COR-L47 (cell line): ENCODE measurements around the gene RPL31.
"Not testable (repeated sequence)": the region's sequence is repeated elsewhere in the genome, so short reads cannot be mapped to it uniquely, and the experiment has no call there.

Source experiments
- DNase-seq: peaks from one replicate; lab custom pipeline; 2025; lab: John Stamatoyannopoulos, UW

The RPL31 gene

DNA sequence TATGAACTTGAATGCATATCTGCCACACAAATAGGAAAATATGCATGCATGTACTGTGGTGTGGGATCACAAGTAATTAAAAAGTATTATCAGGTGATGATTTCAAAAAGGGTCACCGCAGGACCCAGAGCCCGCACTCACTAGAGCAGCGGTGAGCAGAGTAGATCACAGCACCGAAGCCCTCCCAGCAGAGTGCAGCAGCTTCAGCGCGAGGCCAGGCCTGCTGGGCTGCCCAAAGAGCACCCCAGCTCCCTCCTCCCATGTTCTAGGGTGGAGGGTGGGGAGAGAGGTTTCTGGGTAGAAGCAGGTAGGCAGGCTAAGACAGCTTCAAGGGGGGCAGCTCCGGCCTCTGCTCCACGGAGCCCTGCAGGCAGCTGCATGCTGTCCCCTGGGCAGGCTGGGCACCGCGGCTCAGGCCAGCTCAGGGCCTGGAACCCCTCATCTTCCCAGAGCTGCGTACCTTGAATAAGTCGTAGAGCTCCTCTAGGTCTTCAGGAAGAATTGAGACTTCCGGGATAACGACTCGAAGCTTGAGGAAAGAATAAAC lies 24.9 kb downstream of the RPL31 start:
- no peak for DNase-seq

DNA sequence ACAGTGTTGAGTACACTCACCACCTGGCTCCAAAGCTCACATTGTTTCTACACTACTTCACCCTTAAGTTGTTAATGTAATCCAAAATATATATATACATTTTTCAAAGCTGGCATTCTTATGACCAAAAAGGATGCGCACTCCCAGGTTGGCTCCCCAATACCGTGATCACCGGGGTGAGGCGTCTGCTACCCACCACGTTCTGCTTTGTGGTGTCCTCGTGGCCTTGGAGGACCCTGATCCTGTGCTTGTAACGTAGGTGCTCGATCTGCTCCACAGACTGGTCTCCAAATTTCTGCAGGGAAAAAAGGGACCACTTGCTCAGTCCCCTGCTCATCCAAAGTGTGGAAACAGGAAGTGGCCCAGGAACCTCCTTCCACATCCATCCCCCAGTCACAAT lies 25.8 kb downstream of the RPL31 start:
- no peak for DNase-seq

DNA sequence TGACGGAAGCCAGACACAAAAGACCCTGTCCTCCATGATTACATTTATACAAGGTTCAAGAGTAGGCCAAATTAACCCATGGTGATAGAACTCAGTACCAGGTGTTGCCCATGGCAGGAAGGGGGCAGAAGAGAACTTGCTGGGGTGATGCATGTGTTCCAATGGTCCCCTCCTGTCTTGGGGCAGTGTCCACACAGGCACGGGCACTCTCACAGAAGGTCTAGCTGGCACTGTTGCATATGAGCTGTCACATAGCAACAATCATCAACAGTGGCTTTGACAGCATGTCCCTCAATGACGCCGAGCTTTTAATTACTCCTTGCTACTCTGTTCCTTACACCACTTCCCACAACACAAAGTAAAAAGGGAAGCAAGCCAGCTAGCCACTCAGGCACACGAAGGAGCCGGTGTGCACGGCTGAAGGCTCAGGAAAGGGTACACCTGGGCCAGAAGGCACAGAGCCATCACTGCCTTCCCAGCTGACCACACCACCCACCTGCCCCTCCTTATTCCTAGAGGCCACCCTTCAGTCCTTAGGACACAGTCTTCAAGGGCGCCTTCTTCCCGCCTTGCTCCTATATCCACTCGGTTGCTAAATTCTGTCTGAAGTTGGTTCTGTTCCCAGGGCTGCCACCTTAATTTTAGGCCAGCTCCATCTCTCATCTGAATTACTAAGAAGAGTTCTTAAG lies 28.9 kb downstream of the RPL31 start:
- DNase-seq, result no peak

DNA sequence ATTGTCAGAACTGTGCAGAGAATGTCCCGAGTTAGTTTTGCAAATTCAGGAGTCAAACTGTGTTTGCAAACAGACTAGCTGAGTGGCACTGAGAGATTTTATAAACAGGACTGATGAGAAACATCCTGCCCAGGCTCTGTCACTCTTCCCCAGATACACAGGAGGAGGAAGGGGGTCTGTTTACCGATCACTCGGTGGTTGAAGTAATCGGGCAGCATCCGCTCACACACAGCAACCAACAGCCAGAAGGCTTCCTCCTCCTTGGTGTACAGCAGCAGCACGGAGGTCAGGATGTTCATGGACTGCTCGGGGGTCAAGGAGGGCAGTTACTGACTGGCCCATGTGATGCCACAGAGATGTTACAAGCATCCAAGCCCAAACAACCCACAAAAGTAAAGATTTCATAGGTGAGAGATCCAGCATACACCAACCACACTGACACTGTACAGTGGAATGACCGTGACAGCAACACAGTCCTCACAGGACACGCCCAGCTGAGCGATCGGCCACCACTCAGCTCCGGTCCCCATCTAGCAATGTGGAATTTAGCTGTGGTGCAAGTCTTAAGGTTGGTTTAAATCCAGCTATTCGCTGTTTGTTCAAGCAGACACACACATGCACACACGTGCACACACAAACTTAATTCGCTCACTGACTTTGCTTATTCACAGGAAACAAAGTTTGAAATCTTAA lies 30.1 kb downstream of the RPL31 start:
- DNase-seq, result no peak

DNA sequence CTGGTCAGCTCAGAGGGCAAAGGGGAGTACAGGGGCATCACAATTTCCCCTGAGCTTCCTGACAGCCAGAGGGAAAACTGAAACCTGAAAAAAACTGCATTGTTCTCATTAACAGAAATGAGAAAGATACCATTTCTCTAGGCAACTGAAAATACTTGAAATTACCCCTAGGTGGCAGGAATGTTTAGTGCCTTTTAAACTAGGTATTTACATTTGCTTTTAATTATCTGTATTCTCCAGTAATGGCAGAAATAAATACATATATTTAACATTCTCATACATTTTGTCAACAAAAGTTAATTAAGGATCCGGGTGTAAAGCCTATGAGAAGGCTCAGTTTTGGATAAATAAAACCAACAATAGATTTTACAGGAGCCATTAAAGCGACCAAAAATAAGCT lies 34.5 kb downstream of the RPL31 start:
- DNase-seq, result peak; percentile 28

DNA sequence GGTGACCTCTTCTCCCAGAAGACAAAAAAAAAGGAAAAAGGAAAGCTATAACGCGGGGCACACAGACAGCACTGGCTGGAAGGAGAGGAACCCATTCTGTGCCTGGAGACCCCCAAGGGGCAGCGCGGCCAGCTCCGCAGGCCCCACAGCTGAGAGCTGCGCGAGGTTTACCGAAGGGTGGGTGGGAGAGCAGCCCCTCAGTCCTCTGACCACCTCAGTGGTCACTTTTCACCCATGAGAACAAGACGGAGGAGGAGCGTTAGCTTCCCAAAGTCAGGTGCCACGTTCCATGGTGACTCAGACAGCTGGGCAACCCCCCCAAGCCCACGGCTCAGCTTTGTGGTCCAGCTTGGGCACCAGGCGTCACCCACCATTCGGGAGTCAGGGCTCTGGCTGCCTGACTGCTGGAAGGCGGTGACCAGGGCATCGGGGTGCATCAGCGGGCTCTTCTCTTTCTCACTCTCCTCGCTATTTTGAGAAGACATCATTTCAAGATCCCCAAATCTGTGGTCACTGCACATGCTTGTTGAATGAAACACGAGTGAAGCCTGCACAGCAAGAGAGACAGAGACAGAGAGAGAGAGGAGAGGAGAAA lies 35.2 kb downstream of the RPL31 start:
- no peak for DNase-seq

DNA sequence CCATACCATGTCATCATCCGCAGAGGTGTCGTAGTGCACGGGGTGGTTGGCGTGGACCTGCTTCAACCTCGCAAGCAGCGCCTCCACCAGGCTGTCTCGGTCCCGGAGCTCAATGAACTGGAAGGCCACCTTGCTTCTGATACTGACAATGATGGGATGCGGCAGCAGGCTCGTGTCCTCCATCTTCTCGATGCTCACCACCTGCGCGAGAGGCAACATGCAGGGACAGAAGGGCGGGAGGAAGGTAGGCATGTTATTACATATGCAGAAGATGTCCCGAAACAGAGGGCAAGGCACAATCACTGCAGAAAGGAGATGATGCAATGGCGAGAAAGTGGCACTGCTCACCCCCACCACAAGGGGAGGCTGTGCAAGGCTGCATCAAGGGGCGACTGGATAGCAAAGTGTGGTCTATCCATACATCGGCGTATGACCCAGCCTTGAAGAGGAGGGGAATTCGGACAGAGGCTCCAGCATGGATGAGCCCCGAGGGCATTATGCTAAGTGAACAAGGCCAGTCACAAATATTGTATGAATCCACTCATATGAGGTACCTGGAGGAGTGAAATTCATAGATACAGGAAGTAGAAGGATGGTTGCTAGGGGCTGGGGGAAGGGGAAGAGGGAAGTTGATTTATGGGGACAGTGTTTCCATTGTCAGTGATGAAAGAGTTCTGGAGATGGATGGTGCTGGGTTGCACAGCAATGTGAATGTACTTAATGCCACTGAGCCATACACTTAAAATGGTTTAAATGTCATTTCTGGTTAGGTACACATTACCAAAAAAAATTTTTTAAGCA lies 36.6 kb downstream of the RPL31 start:
- DNase-seq, result peak; percentile 7

DNA sequence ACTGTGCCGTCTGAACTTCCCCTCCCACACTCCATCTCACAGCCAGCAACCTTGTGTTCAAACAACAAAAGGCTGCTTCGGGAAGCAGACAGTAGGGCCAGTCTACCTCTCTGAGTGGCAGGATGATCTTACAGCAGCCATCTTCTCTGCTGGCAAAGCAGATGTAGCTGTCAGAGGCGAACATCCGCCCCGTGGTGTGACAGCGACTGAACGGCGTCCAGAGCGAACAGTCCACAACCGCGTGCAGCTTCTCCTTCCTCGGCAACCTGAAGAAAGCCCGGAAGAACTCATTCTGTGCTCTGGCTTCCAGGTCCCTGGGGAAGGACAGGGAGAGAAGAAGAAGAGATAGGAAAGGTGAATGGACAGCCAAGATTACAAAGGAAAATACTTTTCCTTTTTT lies 38.0 kb downstream of the RPL31 start:
- DNase-seq, result no peak

DNA sequence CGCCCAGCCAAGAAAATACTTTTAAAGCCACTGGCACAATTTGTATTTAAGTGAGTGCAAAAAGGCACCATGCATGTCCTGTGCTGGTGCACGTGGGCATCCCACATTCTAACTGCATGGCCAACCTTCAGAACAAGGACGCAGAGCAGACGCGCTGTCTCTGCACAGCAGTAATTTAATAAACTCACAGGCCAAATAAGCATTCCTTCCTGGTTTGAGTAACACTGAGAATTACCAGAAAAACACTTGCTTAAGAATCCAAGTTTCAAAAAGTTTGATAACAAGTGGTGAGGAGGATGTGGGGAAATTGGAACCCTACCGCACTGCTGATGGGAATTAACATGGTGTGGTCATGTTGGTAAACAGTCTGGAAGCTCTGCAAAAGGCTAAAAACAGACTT lies 38.7 kb downstream of the RPL31 start:
- no peak for DNase-seq

DNA sequence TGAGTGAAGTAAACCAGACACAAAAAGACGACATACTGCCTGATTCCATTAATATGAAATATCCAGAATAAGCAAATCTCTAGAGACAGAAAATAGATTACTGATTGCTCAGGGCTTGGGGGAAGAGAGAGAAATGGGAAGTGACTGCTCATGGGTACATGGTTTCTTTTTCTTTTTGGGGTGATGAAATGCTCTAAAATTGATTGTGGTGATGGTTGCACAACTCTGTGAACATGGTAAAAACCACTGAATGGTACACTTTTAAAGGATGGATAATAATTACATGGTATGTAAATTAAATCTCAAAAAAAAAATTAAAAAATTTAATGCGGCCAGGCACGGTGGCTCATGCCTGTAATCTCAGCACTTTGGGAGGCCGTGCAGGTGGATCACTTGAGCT lies 39.3 kb downstream of the RPL31 start:
- no peak for DNase-seq

DNA sequence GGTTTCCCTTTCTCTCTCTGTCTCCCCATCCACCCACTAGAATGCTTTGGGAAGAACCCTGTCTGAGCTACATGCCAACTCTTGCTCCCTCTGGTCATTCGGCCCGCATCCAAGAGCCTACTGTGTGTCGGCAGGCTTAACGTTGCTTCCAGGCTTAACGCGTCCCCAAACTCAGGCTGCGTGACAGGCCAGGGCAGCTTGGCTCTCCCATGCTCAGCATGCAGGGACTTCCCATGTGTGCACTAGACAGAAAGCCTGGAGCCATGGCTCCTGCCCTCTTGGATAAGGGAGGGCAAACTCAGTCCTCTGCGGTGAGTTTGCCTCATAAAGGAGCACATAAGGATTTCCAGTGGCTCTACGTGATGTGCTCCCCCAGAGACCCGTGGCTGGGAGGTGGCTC lies 43.2 kb downstream of the RPL31 start:
- no peak for DNase-seq

DNA sequence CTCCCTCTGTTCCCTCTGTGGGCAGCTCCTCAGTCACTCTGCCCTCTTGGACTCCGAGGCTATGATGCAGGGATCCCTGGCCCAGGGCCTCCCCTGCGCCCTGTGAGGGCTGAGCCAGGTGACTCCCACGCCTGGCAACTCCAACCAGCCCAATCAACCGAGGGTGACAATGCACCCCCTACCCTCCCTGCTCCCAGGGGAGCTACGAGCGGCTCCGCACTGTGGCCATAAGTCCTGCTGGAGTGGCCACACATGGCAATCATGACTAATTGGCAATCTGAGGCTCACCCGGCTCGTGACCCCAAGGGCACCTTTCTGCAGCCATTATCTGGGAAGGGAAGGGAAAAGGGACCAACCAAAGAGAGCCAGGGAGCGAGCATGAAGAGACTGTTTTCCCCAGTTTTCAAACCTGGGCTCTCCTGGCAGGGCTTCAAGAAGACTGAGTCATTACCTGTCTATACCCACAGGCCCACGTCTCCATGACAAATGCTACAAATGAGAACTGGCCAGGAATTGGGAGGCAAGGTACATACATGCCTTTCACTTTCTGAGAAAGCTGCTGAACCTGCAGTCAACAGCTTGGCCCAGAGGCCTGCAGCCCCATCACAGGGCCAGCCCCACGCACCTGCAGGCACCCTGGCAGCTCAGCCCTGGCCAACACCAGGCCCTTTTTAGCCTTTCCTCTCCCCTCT lies 45.1 kb downstream of the RPL31 start:
- DNase-seq, result no peak

DNA sequence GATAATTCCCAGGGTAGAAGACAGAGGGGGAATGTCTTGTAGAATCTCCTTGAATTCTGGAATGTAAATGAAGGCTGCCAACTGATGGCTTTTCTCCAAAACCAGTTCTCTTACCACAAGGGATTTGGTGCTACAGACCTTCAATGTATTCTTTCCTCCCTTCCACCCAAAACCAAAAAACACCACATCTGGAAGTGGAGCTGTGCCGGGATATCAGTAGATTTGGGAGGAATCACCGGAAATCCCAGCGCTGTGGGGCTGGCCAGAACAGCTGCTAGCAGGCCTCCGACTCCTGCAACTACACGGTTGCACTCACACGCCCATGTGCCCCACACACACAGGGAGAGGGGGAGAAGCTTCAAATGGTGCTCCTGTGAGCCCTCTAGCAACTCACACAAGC lies 45.7 kb downstream of the RPL31 start:
- no peak for DNase-seq

DNA sequence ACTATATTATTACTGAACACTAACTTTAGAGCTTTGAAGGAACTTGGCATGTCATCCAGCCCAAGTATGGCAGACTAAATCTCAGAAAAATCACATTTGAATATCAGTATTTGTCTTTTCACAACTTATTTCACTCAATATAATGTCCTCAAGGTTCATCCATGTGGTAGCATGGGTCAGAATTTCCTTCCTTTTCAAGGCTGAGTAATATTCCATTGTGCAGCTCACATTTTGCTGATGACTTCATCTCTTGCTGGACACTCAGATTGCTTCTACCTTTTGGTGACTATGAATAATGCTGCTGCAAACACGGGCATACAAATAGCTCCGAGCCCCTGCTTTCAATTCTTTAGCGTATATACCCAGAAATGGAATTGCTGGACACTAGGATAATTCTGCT lies 46.7 kb downstream of the RPL31 start:
- DNase-seq, result no peak

DNA sequence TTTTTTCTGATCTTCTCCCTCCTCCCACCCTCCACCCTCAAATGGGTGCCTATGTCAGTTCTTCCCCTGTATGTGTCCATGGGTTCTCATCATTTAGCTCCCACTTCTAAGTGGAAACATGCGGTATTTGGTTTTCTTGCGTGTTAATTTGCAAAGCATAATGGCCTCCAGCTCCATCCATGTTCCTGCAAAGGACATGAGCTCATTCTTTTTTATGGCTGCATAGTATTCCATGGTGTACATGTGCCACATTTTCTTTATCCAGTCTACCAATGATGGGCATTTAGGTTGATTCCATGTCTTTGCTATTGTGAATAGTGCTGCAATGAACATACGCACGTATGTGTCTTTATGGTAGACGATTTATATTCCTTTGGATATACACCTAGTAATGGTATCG lies 48.8 kb downstream of the RPL31 start:
- not testable (repeated sequence) for DNase-seq

DNA sequence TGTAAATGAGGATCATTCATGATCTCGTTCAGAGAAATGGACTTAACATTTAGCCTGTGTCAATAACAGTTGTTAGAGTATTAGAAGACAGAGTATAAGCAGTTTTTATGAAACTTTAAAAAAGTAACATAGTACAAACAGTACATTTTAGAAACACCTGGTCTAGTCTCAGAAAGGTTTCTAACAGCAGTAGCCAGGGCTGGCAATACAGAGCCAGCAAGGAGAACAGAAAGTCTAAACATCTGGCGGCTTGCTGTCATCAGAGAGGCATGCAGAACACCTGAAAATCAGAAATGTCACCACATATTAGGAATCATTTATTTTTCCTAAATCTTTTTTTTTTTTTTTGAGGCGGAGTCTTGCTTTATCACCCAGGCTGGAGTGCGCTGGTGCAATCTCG lies 50.1 kb downstream of the RPL31 start:
- no peak for DNase-seq

DNA sequence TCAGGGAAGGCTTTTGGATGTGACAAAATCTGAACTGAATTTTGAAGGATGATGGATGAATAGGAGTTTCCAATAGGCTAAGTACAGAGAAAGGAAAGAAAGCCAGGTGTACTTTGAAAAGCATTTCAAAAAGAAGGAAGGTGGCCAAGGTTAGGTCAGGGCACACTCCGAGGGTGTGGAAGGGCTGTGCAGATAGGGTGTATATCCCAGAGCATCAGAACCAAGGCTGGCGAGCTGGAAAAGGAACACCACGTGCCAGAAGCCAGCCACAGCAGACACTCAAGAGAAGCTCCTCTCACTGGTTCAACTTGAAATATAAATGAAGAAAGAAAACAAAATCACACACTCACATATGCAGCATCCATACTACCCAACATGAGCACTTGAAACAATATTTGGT lies 51.0 kb downstream of the RPL31 start:
- DNase-seq, result no peak
